Measurements from ENCODE around the gene STK32B. TPM values are rescaled to one million over a fixed set of nuclear protein-coding genes. Genes with fewer than 3 reads are reported as not detected.

Gene STK32B
- total RNA-seq, 1 experiment from 2014 or later: 15.1 TPM

GRCh38 chr4:5527211-5527610 is 475.9 kb downstream of the STK32B start:
- no peak overlapping the region for H3K4me3 ChIP-seq (ENCODE audit: low read depth, low read length, poor library complexity, severe bottlenecking)
- no peak overlapping the region for H3K27ac ChIP-seq (ENCODE audit: low read depth, low read length, poor library complexity, severe bottlenecking)
- no peak for DNase-seq (ENCODE audit: low spot score)
- BruUV-seq (replicated peaks): no TSS peak
- CTCF ChIA-PET: no interaction called here
- no peaks in the 10 kb centered on the region for H3K36me3 ChIP-seq (ENCODE audit: insufficient read depth, low read length, poor library complexity, severe bottlenecking)
- H3K9me3 ChIP-seq (ENCODE audit: low read depth, low read length, poor library complexity, severe bottlenecking): no peaks in the 10 kb centered on the region
- TF ChIP-seq CTCF (conservative IDR thresholded peaks at IDR 0.05; ENCODE audit: low read depth, low read length) (no peak), EZH2 (IDR thresholded peaks at IDR 0.05; ENCODE audit: borderline replicate concordance, low read depth, low read length, poor library complexity, severe bottlenecking) (no peak)
- H3K27me3 ChIP-seq (replicated peaks; ENCODE audit: insufficient read depth, low read depth, low read length, poor library complexity): no peaks in the 10 kb centered on the region
- intact Hi-C loops (cut with micrococcal nuclease; ENCODE audit: unreplicated experiment): no loop called here
- POLR2A ChIA-PET (ENCODE audit: low non-redundant PET): no interaction called here
- no peaks in the 10 kb centered on the region for H3K4me1 ChIP-seq (ENCODE audit: insufficient read depth, low read length, poor library complexity, severe bottlenecking)

- no peaks in the 10 kb centered on the region for H3K36me3 ChIP-seq (ENCODE audit: insufficient read depth, low read length, poor library complexity, severe bottlenecking)
- POLR2A ChIA-PET (ENCODE audit: low non-redundant PET): no interaction called here
- H3K4me3 ChIP-seq (ENCODE audit: low read depth, low read length, poor library complexity, severe bottlenecking): no peak overlapping the region
- no TSS peak for BruUV-seq (replicated peaks)
- no peaks in the 10 kb centered on the region for H3K27me3 ChIP-seq (replicated peaks; ENCODE audit: insufficient read depth, low read depth, low read length, poor library complexity)
- no peak for DNase-seq (ENCODE audit: low spot score)
- H3K4me1 ChIP-seq (ENCODE audit: insufficient read depth, low read length, poor library complexity, severe bottlenecking): no peaks in the 10 kb centered on the region
- TF ChIP-seq EZH2 (IDR thresholded peaks at IDR 0.05; ENCODE audit: borderline replicate concordance, low read depth, low read length, poor library complexity, severe bottlenecking) (no peak), CTCF (conservative IDR thresholded peaks at IDR 0.05; ENCODE audit: low read depth, low read length) (no peak)
- H3K9me3 ChIP-seq (ENCODE audit: low read depth, low read length, poor library complexity, severe bottlenecking): no peaks in the 10 kb centered on the region
- H3K27ac ChIP-seq (ENCODE audit: low read depth, low read length, poor library complexity, severe bottlenecking): no peak overlapping the region
- CTCF ChIA-PET: no interaction called here
- intact Hi-C loops (cut with micrococcal nuclease; ENCODE audit: unreplicated experiment): no loop called here
Observed at GRCh38 chr4:5528031-5528436, 476.8 kb downstream of the STK32B start.

- ChIA-PET CTCF (no interaction called here), POLR2A (ENCODE audit: low non-redundant PET) (no interaction called here)
- H3K27ac ChIP-seq (ENCODE audit: low read depth, low read length, poor library complexity, severe bottlenecking): no peak overlapping the region
- TF ChIP-seq EZH2 (IDR thresholded peaks at IDR 0.05; ENCODE audit: borderline replicate concordance, low read depth, low read length, poor library complexity, severe bottlenecking) (no peak), CTCF (conservative IDR thresholded peaks at IDR 0.05; ENCODE audit: low read depth, low read length) (no peak)
- intact Hi-C loops (cut with micrococcal nuclease; ENCODE audit: unreplicated experiment): no loop called here
- no TSS peak for BruUV-seq (replicated peaks)
- no peaks in the 10 kb centered on the region for H3K27me3 ChIP-seq (replicated peaks; ENCODE audit: insufficient read depth, low read depth, low read length, poor library complexity)
- H3K4me1 ChIP-seq (ENCODE audit: insufficient read depth, low read length, poor library complexity, severe bottlenecking): no peaks in the 10 kb centered on the region
- no peak for DNase-seq (ENCODE audit: low spot score)
- no peaks in the 10 kb centered on the region for H3K36me3 ChIP-seq (ENCODE audit: insufficient read depth, low read length, poor library complexity, severe bottlenecking)
- no peaks in the 10 kb centered on the region for H3K9me3 ChIP-seq (ENCODE audit: low read depth, low read length, poor library complexity, severe bottlenecking)
- H3K4me3 ChIP-seq (ENCODE audit: low read depth, low read length, poor library complexity, severe bottlenecking): no peak overlapping the region
Observed at GRCh38 chr4:5532100-5532499, 480.8 kb downstream of the STK32B start.

All from A673 (cell line).